ENCODE results near the gene TAOK3. TPM values are rescaled to one million over a fixed set of nuclear protein-coding genes. Genes with fewer than 3 reads are reported as not detected.

The TAOK3 gene
- polyA plus RNA-seq, 1 experiment = 18.3 TPM

DNA sequence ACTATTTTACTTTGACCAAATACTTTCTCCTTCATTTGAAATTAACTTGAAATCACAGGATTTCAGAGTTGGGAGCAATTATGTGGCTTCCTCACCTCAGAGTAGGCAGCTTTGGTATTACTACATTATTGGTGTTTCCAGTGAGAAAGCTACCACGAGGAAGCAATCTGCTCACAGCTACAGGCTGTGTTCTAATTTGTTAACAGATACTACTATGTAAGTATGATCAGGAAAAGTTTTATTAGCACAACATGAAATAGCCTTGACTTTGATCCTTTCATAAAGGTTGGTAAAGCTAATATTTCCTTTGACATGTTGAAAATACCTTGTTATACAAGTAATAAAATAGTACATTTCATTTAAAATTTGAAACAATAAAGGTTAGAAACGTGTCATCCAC is 30.6 kb downstream of the TAOK3 start:
- CTCF ChIA-PET = interaction anchor here (0.5 to 1.4 kb wide), 2 partner anchors 34 to 281 kb away, joined by 3 read pairs; partner anchors contain the start of gene SUDS3
- no peak for DNase-seq (ENCODE audit: low read depth)
- POLR2A ChIA-PET = no interaction called here
- no peaks in the 10 kb centered on the region for H3K27me3 ChIP-seq (ENCODE audit: control insufficient read depth, insufficient read depth, low read length)
- TF ChIP-seq, protein P1, sequence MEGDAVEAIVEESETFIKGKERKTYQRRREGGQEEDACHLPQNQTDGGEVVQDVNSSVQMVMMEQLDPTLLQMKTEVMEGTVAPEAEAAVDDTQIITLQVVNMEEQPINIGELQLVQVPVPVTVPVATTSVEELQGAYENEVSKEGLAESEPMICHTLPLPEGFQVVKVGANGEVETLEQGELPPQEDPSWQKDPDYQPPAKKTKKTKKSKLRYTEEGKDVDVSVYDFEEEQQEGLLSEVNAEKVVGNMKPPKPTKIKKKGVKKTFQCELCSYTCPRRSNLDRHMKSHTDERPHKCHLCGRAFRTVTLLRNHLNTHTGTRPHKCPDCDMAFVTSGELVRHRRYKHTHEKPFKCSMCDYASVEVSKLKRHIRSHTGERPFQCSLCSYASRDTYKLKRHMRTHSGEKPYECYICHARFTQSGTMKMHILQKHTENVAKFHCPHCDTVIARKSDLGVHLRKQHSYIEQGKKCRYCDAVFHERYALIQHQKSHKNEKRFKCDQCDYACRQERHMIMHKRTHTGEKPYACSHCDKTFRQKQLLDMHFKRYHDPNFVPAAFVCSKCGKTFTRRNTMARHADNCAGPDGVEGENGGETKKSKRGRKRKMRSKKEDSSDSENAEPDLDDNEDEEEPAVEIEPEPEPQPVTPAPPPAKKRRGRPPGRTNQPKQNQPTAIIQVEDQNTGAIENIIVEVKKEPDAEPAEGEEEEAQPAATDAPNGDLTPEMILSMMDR (IDR thresholded peaks at IDR 0.05; ENCODE audit: insufficient read depth, low read depth, low read length) = no peak
- H3K4me3 ChIP-seq (ENCODE audit: low read depth, low read length) = no peak overlapping the region
- no peaks in the 10 kb centered on the region for H3K36me3 ChIP-seq (ENCODE audit: control insufficient read depth, insufficient read depth, low read length)

- no peaks in the 10 kb centered on the region for H3K36me3 ChIP-seq (ENCODE audit: control insufficient read depth, insufficient read depth, low read length)
- ChIA-PET CTCF (interaction anchor here (1.3 kb wide), 1 partner anchor 10 kb away, joined by 4 read pairs; no protein-coding TSS in a partner anchor), POLR2A (no interaction called here)
- H3K4me3 ChIP-seq (ENCODE audit: low read depth, low read length) = no peak overlapping the region
- H3K27me3 ChIP-seq (ENCODE audit: control insufficient read depth, insufficient read depth, low read length) = no peaks in the 10 kb centered on the region
- TF ChIP-seq, protein P1 (IDR thresholded peaks at IDR 0.05; ENCODE audit: insufficient read depth, low read depth, low read length) = no peak
- no peak for DNase-seq (ENCODE audit: low read depth)
These were observed 35.4 kb downstream of the TAOK3 start for GRCh38 chr12:118337194-118337838.

DNA sequence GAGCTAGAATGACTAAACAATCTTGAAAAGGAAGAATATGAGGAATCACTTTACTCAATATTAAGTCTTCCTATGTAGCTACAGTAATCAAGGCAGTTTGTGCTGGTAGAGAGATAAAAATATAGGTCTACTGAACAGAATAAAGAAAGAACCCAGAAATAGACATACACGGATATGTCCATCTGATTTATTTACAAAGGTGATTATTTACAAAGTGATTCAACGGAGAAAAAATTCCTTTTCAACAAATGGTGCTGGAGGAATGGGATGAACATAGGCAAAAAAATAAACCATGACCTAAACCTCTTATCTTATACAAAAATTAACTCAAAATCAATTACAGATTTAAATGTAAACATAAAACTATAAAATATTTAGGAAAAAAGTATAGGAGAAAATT is 36.6 kb downstream of the TAOK3 start:
- CTCF ChIA-PET = interaction anchor here (1.6 kb wide), 1 partner anchor 155 kb away, joined by 4 read pairs; no protein-coding TSS in a partner anchor
- no peaks in the 10 kb centered on the region for H3K27me3 ChIP-seq (ENCODE audit: control insufficient read depth, insufficient read depth, low read length)
- H3K4me3 ChIP-seq (ENCODE audit: low read depth, low read length) = no peak overlapping the region
- no peaks in the 10 kb centered on the region for H3K36me3 ChIP-seq (ENCODE audit: control insufficient read depth, insufficient read depth, low read length)
- POLR2A ChIA-PET = no interaction called here
- TF ChIP-seq, protein P1 (IDR thresholded peaks at IDR 0.05; ENCODE audit: insufficient read depth, low read depth, low read length) = no peak
- no peak for DNase-seq (ENCODE audit: low read depth)

DNA sequence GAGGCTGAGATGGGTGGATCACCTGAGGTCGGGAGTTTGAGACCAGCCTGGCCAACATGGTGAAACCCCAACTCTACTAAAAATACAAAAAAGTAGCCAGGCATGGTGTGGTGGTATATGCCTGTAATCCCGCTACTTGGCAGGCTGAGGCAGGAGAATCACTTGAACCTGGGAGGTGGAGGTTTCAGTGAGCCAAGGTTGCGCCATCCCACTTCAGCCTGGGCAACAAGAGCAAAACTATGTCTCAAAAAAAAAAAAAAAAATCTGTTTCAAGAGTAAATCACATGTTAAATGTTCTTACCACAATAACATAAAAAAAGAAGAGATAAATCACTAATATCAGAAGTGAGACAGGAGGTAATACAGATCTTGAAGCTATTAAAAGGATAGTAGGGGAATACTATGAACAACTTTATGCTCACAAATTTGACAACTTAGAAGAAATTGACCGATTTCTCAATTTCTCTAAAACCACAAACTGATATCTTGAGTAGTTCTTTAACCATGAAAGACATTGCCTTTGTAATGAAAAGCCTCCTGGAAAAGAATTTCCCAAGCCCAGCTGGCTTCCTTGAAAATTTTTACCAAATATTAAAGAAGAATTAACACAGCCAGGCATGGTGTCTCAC is 37.7 kb downstream of the TAOK3 start:
- TF ChIP-seq, protein P1 (IDR thresholded peaks at IDR 0.05; ENCODE audit: insufficient read depth, low read depth, low read length) = no peak
- ChIA-PET CTCF (interaction anchor here (0.6 to 1.6 kb wide), 4 partner anchors 18 to 1355 kb away, joined by 3 to 5 read pairs (median 4); no protein-coding TSS in a partner anchor), POLR2A (interaction anchor here (0.6 kb wide), 1 partner anchor 27 kb away, joined by 12 read pairs; no protein-coding TSS in a partner anchor)
- Histone ChIP-seq H3K36me3 (ENCODE audit: control insufficient read depth, insufficient read depth, low read length) (no peaks in the 10 kb centered on the region), H3K27me3 (ENCODE audit: control insufficient read depth, insufficient read depth, low read length) (no peaks in the 10 kb centered on the region), H3K4me3 (ENCODE audit: low read depth, low read length) (no peak overlapping the region)
- no peak for DNase-seq (ENCODE audit: low read depth)

DNA sequence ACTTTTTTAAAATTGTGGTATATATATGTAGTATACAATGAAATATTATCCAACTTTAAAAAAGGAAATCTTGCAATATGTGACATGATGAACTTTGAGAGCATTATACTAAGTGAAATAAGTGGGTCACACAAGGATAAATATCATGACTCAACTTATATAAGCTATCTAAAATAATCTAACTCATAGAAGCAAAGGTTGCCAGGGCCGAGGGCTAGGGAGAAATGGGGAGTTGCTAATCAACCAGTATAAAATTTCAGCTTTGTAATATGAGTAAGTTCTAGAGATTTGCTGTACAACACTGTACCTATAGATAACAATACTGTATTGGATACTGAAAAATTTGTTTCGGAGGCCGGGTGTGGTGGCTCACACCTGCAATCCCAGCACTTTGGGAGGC is 38.5 kb downstream of the TAOK3 start:
- Histone ChIP-seq H3K27me3 (ENCODE audit: control insufficient read depth, insufficient read depth, low read length) (no peaks in the 10 kb centered on the region), H3K4me3 (ENCODE audit: low read depth, low read length) (no peak overlapping the region), H3K36me3 (ENCODE audit: control insufficient read depth, insufficient read depth, low read length) (no peaks in the 10 kb centered on the region)
- TF ChIP-seq, protein P1 (IDR thresholded peaks at IDR 0.05; ENCODE audit: insufficient read depth, low read depth, low read length) = no peak
- POLR2A ChIA-PET = no interaction called here
- CTCF ChIA-PET = interaction anchor here (1.4 to 1.6 kb wide), 2 partner anchors 21 to 153 kb away, joined by 4 to 5 read pairs; no protein-coding TSS in a partner anchor
- DNase-seq (ENCODE audit: low read depth) = no peak

All from BJ (cell line).